Measurements from ENCODE around the gene HDAC3.
A peak's percentile ranks its signal among the peaks of the same experiment; 100 is the strongest.

The HDAC3 gene

DNA sequence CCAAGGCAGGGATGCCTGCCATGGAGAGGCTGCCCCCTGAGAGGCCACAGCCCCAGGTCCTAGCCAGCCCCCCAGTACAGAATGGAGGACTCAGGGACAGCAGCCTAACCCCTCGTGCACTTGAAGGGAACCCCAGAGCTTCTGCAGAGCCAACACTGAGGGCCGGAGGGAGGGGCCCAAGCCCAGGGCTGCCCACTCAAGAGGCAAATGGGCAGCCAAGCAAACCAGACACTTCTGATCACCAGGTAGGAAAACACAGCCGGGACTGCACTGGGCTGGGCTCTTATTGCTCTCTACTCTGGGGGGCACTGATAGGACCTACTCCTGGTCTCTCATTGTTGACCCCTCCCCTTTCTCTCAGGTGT, 3.4 kb upstream of the HDAC3 start:
- H3K4me1 Mint-ChIP-seq, result peaks cover 26% of the 10 kb centered on the region
- no peak overlapping the region for H3K4me3 Mint-ChIP-seq
- peaks cover 19% of the 10 kb centered on the region for H3K27me3 Mint-ChIP-seq (ENCODE audit: low read depth, poor library complexity)
- DNase-seq, result no peak
- H3K27ac Mint-ChIP-seq, result no peak overlapping the region
- H3K9me3 Mint-ChIP-seq, result no peaks in the 10 kb centered on the region
- H3K36me3 Mint-ChIP-seq (ENCODE audit: low read depth), result peaks cover 3% of the 10 kb centered on the region
- TF ChIP-seq CTCF (IDR thresholded peaks at IDR 0.05), result no peak

DNA sequence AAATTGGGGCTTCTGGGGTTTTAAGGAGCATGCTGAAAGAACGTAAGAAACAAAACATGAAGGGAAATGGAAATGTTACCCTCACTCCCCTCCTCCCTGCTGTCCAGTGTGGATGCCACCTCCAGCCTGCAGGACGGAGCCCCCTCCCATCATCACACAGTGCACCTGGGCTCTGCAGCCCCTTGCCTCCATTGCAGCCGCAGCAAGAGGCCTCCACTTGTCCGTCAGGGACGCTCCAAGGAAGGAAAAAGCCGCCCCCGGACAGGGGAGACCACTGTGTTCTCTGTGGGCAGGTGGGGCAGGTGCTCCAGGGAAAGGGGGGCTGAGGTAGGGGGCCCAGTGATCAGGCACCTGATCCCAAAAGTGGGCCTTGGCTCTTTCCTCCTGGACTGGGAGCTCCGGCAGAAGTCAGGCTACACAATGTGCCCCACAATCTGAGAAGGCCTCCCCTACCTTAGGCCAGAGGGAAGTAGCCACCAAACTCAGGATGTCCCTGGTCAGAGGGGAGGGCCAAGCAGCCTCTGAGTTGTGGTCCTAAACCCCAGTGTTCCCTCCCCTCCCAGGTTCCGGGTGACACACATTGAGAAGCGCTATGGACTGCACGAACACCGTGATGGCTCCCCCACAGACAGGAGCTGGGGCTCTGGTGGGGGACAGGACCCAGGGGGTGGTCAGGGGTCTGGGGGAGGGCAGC, 2.9 kb upstream of the HDAC3 start:
- Mint-ChIP-seq H3K9me3 (no peaks in the 10 kb centered on the region), H3K27me3 (ENCODE audit: low read depth, poor library complexity) (peaks cover 19% of the 10 kb centered on the region), H3K36me3 (ENCODE audit: low read depth) (peaks cover 6% of the 10 kb centered on the region), H3K4me1 (peaks cover 31% of the 10 kb centered on the region), H3K4me3 (no peak overlapping the region), H3K27ac (no peak overlapping the region)
- no peak for TF ChIP-seq CTCF (IDR thresholded peaks at IDR 0.05)
- no peak for DNase-seq

- H3K4me1 Mint-ChIP-seq, result peaks cover 38% of the 10 kb centered on the region
These were observed 2.1 kb upstream of the HDAC3 start for GRCh38 chr5:141638771-141639170.

DNA sequence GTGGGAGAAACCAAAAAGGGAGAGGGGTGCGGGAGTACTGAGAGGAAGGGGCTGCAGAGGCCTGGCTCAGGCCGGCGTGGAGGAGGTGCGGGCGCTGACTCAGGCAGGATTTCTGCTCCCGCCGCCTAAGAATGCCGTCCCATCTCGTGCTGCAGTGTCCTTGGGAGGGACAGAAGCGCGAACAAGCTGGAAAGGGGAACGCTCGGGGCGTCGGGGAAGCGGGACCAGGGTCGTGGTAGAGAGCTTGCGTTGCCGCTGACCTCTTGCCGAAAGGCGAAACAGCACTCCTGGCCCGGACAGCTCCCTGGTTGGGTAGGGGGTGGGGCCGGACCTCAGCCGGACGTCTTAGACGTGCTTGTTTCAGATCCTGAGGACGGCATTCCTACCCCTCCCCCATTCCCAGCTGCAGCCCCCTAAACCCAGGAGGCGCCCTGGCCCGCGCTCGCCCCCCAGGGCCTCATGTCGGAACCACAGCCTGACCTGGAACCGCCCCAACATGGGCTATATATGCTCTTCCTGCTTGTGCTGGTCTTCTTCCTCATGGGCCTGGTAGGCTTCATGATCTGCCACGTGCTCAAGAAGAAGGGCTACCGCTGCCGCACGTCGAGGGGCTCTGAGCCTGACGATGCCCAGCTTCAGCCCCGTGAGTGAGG, 1.2 kb upstream of the HDAC3 start:
- Mint-ChIP-seq H3K4me3 (peak overlapping the region; percentile 71), H3K27ac (no peak overlapping the region), H3K4me1 (peaks cover 38% of the 10 kb centered on the region), H3K36me3 (ENCODE audit: low read depth) (peaks cover 12% of the 10 kb centered on the region), H3K9me3 (no peaks in the 10 kb centered on the region), H3K27me3 (ENCODE audit: low read depth, poor library complexity) (peaks cover 19% of the 10 kb centered on the region)
- TF ChIP-seq CTCF (IDR thresholded peaks at IDR 0.05), result peak; percentile 43
- peak; percentile 84 for DNase-seq

More at GRCh38 chr5:141638771-141639170, 2.1 kb upstream of the HDAC3 start:
- TF ChIP-seq CTCF (IDR thresholded peaks at IDR 0.05), result no peak
- H3K36me3 Mint-ChIP-seq (ENCODE audit: low read depth), result peaks cover 12% of the 10 kb centered on the region
- no peaks in the 10 kb centered on the region for H3K9me3 Mint-ChIP-seq
- no peak for DNase-seq
- H3K4me3 Mint-ChIP-seq, result no peak overlapping the region
- H3K27me3 Mint-ChIP-seq (ENCODE audit: low read depth, poor library complexity), result peaks cover 19% of the 10 kb centered on the region
- no peak overlapping the region for H3K27ac Mint-ChIP-seq

DNA sequence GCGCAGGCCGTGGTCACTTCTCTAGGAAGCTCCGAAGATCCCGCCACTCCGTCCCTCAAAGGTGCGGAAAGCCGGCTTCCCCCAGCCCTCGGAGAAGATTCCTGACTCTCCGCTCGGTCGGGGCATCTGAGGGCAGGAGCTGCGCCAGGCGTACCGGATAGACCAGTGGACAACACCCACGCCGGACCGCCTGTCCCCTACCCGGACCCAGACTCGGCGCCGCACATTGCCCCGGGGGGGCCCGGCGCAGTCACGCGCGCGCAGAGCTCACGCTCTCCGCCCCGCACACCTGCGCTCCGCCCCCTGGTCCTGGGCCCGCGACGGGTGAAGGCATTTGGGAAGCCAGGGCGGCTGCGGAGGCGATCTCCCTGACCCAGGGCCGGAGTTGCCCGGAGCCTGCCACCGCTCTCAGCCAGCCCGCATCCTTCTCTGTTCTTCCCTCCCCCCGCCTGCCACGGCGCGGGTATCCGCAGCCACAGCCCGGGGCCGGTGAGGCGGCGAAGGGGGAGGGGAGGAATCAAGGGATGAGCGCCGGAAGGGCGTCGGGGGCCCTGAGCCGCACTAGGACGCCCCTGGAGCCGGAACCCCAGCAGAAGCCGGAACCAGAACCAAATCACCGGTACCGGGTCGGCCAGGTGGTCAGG, 596 bp upstream of the HDAC3 start:
- no peak overlapping the region for H3K27ac Mint-ChIP-seq
- no peaks in the 10 kb centered on the region for H3K9me3 Mint-ChIP-seq
- H3K4me3 Mint-ChIP-seq, result peak overlapping the region; percentile 96

More for the DNA sequence above, 596 bp upstream of the HDAC3 start:
- Mint-ChIP-seq H3K27me3 (ENCODE audit: low read depth, poor library complexity) (peaks cover 19% of the 10 kb centered on the region), H3K36me3 (ENCODE audit: low read depth) (peaks cover 18% of the 10 kb centered on the region), H3K4me1 (peaks cover 38% of the 10 kb centered on the region)
- peak; percentile 48 for DNase-seq
- TF ChIP-seq CTCF (IDR thresholded peaks at IDR 0.05), result no peak
